Measurements from ENCODE around the gene IL9.

The IL9 gene

GRCh38 chr5:135857630-135858311, 37.9 kb downstream of the IL9 start:
- no peak for DNase-seq (ENCODE audit: low read depth in 2 of 2)
- no peak for TF ChIP-seq CTCF (IDR thresholded peaks at IDR 0.05; ENCODE audit: low read depth, low read length)
- no peak overlapping the region for H3K4me3 ChIP-seq (replicated peaks in 1 of 2; ENCODE audit: low read depth in 2 of 2, low read length in 2 of 2)

DNA sequence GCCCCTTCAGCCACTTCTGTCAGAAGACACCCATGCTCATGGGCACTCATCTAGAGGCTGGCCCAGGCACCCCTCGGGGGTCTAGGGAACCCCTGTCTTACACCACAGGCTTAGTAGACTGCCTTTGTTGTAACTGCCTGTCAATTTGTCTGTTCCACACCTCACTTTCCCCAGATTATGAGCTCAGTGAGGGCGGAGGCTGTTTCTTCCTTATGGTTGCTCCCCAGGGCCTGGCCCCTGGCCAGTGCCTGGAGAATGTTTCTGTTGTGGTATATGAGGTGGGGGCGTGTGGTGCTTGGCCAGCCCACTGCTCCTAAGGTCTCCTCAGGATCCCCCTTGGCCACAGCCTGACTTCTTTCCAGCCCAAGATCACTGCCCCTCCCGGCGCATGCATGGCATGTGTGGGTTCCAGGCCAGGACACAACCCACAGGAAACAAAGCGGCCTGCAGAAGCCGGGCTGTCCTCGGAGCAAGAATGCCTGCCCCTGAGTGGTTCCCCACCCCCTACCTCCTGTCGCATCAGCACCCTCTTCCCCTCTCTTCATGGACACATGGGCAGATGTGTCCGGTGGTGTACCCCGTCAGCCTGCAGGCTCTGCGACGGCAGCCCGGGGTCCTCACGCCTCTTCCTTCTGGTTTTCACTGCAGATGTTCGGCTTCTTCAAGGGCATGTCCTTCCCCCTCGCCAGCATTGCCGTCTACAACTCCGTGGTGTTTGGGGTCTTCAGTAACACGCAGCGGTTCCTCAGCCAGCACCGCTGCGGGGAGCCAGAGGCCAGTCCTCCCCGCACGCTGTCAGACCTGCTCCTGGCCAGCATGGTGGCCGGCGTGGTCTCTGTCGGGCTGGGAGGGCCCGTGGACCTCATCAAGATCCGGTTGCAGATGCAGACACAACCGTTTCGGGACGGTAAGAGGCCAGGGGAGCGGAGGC, 43.5 kb downstream of the IL9 start:
- TF ChIP-seq CTCF (IDR thresholded peaks at IDR 0.05; ENCODE audit: low read depth, low read length): no peak
- no peak for DNase-seq (ENCODE audit: low read depth in 2 of 2)
- H3K4me3 ChIP-seq (replicated peaks in 1 of 2; ENCODE audit: low read depth in 2 of 2, low read length in 2 of 2): no peak overlapping the region

DNA sequence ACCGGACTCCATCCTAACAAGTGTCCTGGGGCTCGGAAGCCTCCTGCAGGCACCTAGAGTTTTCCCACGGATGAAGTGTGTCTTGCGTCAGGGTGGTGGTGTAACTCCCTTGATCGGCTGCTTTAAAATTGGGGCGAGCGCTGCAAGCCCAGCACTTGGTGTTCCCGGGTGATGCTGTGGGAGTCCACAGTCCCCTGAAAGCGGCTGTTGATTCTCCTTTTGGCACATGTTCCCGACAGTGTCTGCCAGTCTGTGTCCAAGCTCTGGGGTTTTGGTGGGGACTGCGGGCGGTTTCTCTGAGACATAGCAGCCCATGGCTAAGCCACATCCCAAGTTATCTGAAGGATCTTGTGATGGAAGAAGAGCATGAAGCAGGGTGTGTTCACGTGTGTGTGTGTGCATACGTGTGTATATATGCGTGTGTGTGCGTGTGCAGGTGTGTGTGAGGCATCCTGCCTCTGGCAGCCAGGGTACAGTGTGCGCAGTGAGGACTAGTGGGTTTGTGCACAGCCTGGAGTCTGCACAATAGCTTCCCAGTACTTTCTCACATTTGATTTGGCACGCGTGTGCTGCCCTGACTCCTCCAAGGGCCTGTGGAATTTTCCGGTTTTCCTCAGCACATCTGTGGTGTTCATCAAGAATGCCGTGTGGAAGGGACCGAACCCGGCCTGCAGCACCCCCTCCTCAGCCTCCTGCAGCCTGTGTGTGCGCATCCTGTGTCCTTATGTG, 44.3 kb downstream of the IL9 start:
- no peak for TF ChIP-seq CTCF (IDR thresholded peaks at IDR 0.05; ENCODE audit: low read depth, low read length)
- no peak for DNase-seq (ENCODE audit: low read depth in 2 of 2)

DNA sequence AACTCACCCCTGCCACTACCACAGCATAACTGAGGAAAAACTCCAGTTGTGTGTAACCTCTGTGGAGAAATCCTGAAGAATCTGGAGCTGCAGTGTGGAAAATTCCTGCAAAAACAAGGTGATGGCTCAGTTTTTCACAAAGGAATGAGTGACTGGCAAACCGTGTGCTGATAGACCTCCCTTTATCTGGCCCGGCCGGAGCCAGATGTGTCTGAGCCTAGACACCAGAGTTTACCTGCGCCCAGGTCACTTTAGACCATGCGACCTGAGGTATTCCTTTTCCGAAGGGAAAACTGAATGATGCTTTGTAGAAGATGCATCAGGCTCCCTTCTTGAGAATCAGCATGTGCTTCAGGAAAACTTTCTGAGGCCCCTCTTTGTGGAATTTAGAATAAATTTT, 45.0 kb downstream of the IL9 start:
- TF ChIP-seq CTCF (IDR thresholded peaks at IDR 0.05; ENCODE audit: low read depth, low read length): no peak
- DNase-seq (ENCODE audit: low read depth in 2 of 2): no peak
- H3K4me3 ChIP-seq (replicated peaks in 1 of 2; ENCODE audit: low read depth in 2 of 2, low read length in 2 of 2): no peak overlapping the region

More for the DNA sequence above, 44.3 kb downstream of the IL9 start:
- no peak overlapping the region for H3K4me3 ChIP-seq (replicated peaks in 1 of 2; ENCODE audit: low read depth in 2 of 2, low read length in 2 of 2)

GRCh38 chr5:135850231-135850630, 45.4 kb downstream of the IL9 start:
- no peak for TF ChIP-seq CTCF (IDR thresholded peaks at IDR 0.05; ENCODE audit: low read depth, low read length)
- DNase-seq (ENCODE audit: low read depth in 2 of 2): no peak
- H3K4me3 ChIP-seq (replicated peaks in 1 of 2; ENCODE audit: low read depth in 2 of 2, low read length in 2 of 2): no peak overlapping the region

DNA sequence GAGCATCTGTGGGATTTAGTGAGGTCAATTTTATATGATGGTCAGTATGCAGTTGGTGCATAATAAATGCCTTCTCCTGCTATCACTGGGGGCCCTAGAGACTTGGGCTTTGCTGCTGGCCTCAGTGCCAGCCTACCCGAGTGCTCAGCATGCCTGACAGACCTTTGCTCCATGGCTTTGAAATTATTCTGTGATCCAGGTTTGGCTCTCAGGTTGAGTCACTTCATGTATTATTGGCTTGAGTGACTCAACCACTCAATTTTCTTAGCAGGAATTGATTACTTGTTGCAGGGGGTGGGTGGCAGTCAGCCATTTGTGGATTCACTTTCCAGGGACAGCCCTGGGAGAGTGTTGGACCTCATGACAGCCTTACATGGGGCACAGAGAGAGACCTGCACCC, 47.7 kb downstream of the IL9 start:
- TF ChIP-seq CTCF (IDR thresholded peaks at IDR 0.05; ENCODE audit: low read depth, low read length): no peak
- no peak overlapping the region for H3K4me3 ChIP-seq (replicated peaks in 1 of 2; ENCODE audit: low read depth in 2 of 2, low read length in 2 of 2)
- DNase-seq (ENCODE audit: low read depth in 2 of 2): no peak
